GM19025 (cell line): ENCODE measurements around the gene MAPKBP1.

ENCODE experiments used
- ATAC-seq: cut with Tn5 transposase; IDR thresholded peaks from one replicate; pipeline ENCODE4 v1.9.1; 2021; ENCODE audit warnings: mild to moderate bottlenecking, low read depth, moderate library complexity; ENCODE audit not compliant: unreplicated experiment

The MAPKBP1 gene

GRCh38 chr15:41847206-41847605 lies 72.9 kb downstream of the MAPKBP1 start:
- ATAC-seq: no peak

- ATAC-seq: no peak
These were observed 73.7 kb downstream of the MAPKBP1 start for GRCh38 chr15:41847981-41848380.

DNA sequence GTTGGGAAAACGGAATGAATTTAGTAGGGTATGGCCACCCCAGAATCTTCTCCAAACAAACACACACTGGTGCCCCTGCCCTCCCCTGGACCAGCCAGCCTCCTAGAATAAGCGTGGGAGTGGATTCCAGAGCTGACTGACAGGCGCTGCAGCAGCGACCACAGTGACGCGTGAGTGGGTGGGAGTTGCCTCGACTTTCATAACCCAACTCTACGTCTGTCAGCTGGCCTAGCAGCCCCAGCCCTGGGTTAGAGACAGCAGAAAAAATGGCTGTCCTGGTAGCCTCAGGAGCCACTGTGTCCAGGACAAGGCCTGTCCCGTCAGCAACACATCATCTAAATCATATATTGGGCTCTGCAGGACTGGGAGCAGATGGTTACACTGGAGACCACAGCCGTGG lies 74.3 kb downstream of the MAPKBP1 start:
- ATAC-seq: no peak

- no peak for ATAC-seq
These were observed 74.9 kb downstream of the MAPKBP1 start for GRCh38 chr15:41849204-41849603.

DNA sequence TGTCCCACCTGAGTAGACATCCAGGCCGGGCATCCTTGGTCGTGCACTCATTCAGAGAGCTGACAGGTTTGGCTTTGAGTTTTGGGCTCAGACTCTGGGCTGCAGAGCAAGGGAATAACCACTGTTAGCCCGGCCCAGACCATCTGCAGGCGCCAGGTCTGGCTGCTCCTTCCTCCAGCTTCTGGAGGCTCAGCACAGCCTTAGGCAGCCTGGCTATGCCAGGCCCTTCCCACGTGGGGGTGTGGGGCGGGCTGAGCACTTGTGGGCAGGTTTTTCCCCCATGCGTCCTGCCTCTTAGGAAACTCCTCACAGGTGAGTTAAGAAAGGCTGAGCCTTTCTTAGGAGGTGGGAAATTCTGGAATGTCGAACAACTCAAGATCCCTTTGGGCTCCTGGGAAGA lies 75.6 kb downstream of the MAPKBP1 start:
- ATAC-seq: no peak

DNA sequence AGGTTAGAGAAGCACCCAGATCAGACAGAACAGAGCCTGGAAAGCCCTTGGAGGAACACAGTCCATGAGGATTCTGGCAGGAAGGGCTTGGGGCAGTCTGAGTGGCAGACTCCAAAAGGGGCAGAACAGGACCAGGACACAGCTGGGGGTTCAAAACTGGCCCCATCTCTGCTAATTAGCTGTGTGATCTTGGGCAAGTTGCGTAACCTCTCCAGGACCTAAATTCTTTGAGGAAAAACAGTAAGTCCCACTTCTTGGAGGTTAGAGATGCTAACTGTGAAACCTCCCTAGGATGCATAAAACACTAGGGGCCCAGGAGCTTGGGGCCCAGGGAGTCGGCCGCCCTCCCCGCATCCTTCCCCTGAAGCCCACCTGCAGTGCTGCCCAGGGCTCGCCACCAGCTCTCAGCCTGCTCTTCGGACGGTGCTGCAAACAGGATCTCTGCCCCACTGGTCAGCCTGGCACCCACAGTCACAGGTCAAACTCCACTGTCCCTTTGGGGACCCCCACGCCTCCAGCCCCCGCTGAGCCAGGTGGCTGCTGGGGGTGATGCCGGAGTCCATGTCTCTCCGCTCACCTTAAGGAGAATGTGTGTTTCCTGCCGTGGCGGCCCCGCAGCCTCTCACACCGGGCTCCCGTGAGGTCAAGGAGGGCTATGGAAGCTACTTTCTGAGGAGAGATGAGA lies 76.3 kb downstream of the MAPKBP1 start:
- ATAC-seq: no peak

GRCh38 chr15:41851167-41851523 lies 76.9 kb downstream of the MAPKBP1 start:
- no peak for ATAC-seq

GRCh38 chr15:41851755-41852370 lies 77.6 kb downstream of the MAPKBP1 start:
- ATAC-seq: no peak

DNA sequence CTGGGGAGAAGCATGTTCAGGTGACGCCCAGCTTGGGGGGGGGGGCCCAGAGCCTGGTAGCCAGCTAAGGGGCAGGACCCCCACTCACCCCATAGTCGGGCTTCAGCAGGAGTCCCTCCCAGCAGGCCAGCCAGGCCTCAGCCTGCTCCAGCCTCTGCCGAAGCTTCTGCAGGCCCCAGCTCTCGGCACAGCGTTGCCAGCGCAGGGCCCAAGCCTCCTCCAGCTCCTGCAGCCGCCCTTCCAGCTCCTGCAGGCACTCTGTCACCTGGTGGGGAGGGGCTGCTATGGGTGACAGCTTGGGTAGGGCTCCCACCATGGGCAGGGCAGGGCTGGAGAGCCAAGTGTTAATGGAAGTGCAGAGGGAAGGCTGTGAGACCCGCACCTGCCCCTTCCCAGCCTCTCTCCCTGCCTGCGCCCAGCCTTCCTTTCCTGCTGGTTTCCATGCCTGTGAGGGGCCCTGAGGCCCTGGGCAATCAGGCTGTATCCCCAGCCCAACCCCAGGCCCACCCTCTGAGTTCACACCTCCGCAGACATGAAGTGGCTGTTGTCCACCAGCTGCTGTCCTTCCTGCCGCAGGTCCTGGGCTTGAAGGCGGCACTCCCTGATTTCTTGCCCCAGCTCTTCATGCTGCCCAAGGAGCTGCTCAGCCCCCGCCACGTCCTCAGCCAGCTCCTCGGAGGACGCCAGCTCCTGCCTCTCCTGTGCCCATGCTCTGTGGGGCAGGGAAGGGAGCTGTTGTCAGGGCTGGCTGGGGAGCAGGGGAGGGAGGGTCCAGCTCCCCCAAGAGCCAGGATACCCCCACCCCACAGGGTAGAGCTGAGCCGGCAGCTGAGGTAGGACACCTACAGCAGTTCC lies 78.7 kb downstream of the MAPKBP1 start:
- no peak for ATAC-seq

- ATAC-seq: no peak
These were observed 79.5 kb downstream of the MAPKBP1 start for GRCh38 chr15:41853831-41854230.

DNA sequence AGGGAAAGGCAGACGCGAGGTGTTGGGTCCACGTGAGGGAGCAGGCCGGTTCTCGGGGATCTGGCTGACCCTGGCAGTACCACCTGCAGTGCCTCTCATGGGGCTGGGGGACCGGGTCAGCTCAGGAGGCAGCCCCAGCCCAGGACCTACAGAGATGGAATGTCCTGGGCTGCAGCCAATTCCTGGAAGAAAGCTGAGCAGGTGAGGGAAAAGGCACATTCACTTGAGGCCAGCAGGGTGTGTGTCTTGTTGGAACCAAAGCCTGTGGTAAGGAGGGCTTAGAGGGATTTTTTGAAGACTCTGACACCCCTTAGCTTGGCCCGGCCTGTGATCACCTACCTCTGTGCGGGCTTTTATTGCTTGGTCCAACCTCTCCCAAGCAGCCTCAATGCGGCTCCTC lies 80.2 kb downstream of the MAPKBP1 start:
- ATAC-seq: no peak

- ATAC-seq: no peak
These were observed 81.1 kb downstream of the MAPKBP1 start for GRCh38 chr15:41855261-41855961.

- ATAC-seq: no peak
These were observed 82.0 kb downstream of the MAPKBP1 start for GRCh38 chr15:41856262-41856661.

- no peak for ATAC-seq
These were observed 82.4 kb downstream of the MAPKBP1 start for GRCh38 chr15:41856716-41857115.

GRCh38 chr15:41857316-41857715 lies 83.0 kb downstream of the MAPKBP1 start:
- no peak for ATAC-seq

- ATAC-seq: no peak
These were observed 84.5 kb downstream of the MAPKBP1 start for GRCh38 chr15:41858756-41859155.

GRCh38 chr15:41860049-41860828 lies 86.0 kb downstream of the MAPKBP1 start:
- no peak for ATAC-seq

GRCh38 chr15:41861736-41862356 lies 87.6 kb downstream of the MAPKBP1 start:
- no peak for ATAC-seq

- no peak for ATAC-seq
These were observed 88.3 kb downstream of the MAPKBP1 start for GRCh38 chr15:41862515-41863116.
